Breast epithelium (tissue), 3 donors: ENCODE results near the gene PIGM.

Source experiments
- POLR2A ChIP-seq: fragments of 450-650 bp; IDR thresholded peaks from one replicate; pipeline ENCODE4 v1.6.1; 2016; ENCODE audit warnings: antibody characterized with exemption, mild to moderate bottlenecking, moderate library complexity
- POLR2AphosphoS5 ChIP-seq, 3 donors: sonication (generic); formaldehyde crosslinking; IDR thresholded peaks; one replicate each; pipeline ENCODE4 v1.6.1; 2017; ENCODE audit warnings: antibody characterized with exemption in 3 of 3
- TF ChIP-seq, protein P1 (sequence below), 3 donors: fragments of 450-650 bp; IDR thresholded peaks; one replicate each; pipeline ENCODE4 v1.5.1; 2016 to 2017; ENCODE audit warnings: antibody characterized with exemption in 3 of 3, mild to moderate bottlenecking in 3 of 3, moderate library complexity in 3 of 3

- TF ChIP-seq, protein P1, sequence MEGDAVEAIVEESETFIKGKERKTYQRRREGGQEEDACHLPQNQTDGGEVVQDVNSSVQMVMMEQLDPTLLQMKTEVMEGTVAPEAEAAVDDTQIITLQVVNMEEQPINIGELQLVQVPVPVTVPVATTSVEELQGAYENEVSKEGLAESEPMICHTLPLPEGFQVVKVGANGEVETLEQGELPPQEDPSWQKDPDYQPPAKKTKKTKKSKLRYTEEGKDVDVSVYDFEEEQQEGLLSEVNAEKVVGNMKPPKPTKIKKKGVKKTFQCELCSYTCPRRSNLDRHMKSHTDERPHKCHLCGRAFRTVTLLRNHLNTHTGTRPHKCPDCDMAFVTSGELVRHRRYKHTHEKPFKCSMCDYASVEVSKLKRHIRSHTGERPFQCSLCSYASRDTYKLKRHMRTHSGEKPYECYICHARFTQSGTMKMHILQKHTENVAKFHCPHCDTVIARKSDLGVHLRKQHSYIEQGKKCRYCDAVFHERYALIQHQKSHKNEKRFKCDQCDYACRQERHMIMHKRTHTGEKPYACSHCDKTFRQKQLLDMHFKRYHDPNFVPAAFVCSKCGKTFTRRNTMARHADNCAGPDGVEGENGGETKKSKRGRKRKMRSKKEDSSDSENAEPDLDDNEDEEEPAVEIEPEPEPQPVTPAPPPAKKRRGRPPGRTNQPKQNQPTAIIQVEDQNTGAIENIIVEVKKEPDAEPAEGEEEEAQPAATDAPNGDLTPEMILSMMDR (IDR thresholded peaks at IDR 0.05) = no peak
- TF ChIP-seq POLR2A = no peak
- no peak for TF ChIP-seq POLR2AphosphoS5 (IDR thresholded peaks at IDR 0.05)
Measured at GRCh38 chr1:160064746-160065145, 33.0 kb upstream of the PIGM start.
